Placental epithelial cell (primary cell): ENCODE results near the gene TERT. TPM values are rescaled to one million over a fixed set of nuclear protein-coding genes. Genes with fewer than 3 reads are reported as not detected.

Source experiments
- small RNA-seq: library from RNA; depleted of rRNA; stranded (forward); fragments of <200 nt; gene quantifications from one replicate; pipeline ENCODE3, GENCODE V24; 2012
- total RNA-seq: library from RNA; depleted of rRNA; stranded (reverse); fragments of >200 nt; gene quantifications from 2 replicates; pipeline ENCODE4 v1.2.3, GENCODE V29; 2012

Gene TERT
- not detected in 2 replicates for total RNA-seq

DNA sequence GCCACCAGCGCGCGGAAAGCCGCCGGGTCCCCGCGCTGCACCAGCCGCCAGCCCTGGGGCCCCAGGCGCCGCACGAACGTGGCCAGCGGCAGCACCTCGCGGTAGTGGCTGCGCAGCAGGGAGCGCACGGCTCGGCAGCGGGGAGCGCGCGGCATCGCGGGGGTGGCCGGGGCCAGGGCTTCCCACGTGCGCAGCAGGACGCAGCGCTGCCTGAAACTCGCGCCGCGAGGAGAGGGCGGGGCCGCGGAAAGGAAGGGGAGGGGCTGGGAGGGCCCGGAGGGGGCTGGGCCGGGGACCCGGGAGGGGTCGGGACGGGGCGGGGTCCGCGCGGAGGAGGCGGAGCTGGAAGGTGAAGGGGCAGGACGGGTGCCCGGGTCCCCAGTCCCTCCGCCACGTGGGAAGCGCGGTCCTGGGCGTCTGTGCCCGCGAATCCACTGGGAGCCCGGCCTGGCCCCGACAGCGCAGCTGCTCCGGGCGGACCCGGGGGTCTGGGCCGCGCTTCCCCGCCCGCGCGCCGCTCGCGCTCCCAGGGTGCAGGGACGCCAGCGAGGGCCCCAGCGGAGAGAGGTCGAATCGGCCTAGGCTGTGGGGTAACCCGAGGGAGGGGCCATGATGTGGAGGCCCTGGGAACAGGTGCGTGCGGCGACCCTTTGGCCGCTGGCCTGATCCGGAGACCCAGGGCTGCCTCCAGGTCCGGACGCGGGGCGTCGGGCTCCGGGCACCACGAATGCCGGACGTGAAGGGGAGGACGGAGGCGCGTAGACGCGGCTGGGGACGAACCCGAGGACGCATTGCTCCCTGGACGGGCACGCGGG lies at the start of gene TERT:
Gene TERT, minus strand, starts transcription at position 234 of the 815 bp plus-strand sequence. Its CDS starts 79 bp downstream, at position 155.

DNA sequence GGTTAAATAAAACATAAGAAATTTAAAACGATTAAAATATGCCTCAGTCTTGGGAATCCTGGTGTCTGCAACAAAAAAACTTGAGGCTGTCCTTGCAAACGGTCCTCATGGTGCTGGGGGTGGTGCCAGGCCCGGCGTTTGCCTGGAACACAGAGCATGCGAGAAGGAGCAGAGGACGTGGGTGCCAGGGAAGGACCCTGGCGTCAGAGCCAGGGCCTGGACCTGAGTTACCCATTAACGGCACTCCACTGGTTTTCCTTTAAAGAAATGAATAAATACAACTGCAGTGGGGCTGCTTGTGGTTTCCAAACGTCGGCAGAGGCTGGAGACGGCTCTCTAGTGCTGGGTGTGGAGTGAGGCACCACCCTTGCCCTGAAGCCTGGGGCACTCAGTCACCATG lies 69.8 kb downstream of the TERT start, which contains the start of gene SLC6A18:
Gene SLC6A18, plus strand, starts transcription at position 301 of the 400 bp plus-strand sequence. Its CDS starts 97 bp downstream, at position 398.

Small RNA genes lying within 50 kb of the gene (small RNA-seq; reads per million reads assigned to genes)
- gene MIR4457 = not detected

Other genes starting within 250 kb of the TERT start
- gene SLC12A7, start 183.0 kb downstream of the TERT start, total RNA-seq = 1.4 and 4.3 TPM in 2 replicates
- gene SLC6A19, start 93.5 kb downstream of the TERT start, total RNA-seq = not detected in 2 replicates
- gene SLC6A18, start 69.7 kb downstream of the TERT start, total RNA-seq = not detected in 2 replicates
- 144 and 197 TPM in 2 replicates for gene CLPTM1L, start 50.0 kb upstream of the TERT start, total RNA-seq
- gene SLC6A3, start 150.4 kb upstream of the TERT start, total RNA-seq = not detected in 2 replicates
- 114 and 115 TPM in 2 replicates for gene LPCAT1, start 228.9 kb upstream of the TERT start, total RNA-seq